CD4-positive, alpha-beta T cell treated with Interferon alpha-2 for 1 hour (primary cell): Measurements from ENCODE around the gene RGS7.
"Not testable (repeated sequence)": the region's sequence is repeated elsewhere in the genome, so short reads cannot be mapped to it uniquely, and the experiment has no call there.

Experiments used
- DNase-seq, 2 donors: peaks; one replicate each; pipeline ENCODE4 v3.0.0-alpha.2; 2020 to 2022

Gene RGS7

GRCh38 chr1:240813720-240814119 lies 543.3 kb downstream of the RGS7 start:
- DNase-seq, result no peak

GRCh38 chr1:240811256-240811655 lies 545.7 kb downstream of the RGS7 start:
- no peak for DNase-seq

- DNase-seq, result no peak
These were observed 548.6 kb downstream of the RGS7 start for GRCh38 chr1:240808381-240808780.

- no peak for DNase-seq
These were observed 550.7 kb downstream of the RGS7 start for GRCh38 chr1:240806200-240806745.

- no peak for DNase-seq
These were observed 552.5 kb downstream of the RGS7 start for GRCh38 chr1:240804475-240804874.

GRCh38 chr1:240803151-240803550 lies 553.9 kb downstream of the RGS7 start:
- DNase-seq, result no peak

GRCh38 chr1:240802271-240802670 lies 554.7 kb downstream of the RGS7 start:
- no peak for DNase-seq

- no peak for DNase-seq
These were observed 555.6 kb downstream of the RGS7 start for GRCh38 chr1:240801442-240801841.

- DNase-seq, result no peak
These were observed 556.7 kb downstream of the RGS7 start for GRCh38 chr1:240800291-240800690.

GRCh38 chr1:240797050-240797449 lies 560.0 kb downstream of the RGS7 start:
- DNase-seq, result no peak

- DNase-seq, result no peak
These were observed 562.8 kb downstream of the RGS7 start for GRCh38 chr1:240794046-240794843.

GRCh38 chr1:240792915-240793529 lies 564.0 kb downstream of the RGS7 start:
- DNase-seq, result no peak

GRCh38 chr1:240790856-240791255 lies 566.1 kb downstream of the RGS7 start:
- DNase-seq, result no peak

GRCh38 chr1:240786880-240787279 lies 570.1 kb downstream of the RGS7 start:
- DNase-seq, result no peak

- no peak for DNase-seq
These were observed 572.2 kb downstream of the RGS7 start for GRCh38 chr1:240784776-240785175.

GRCh38 chr1:240783728-240784137 lies 573.3 kb downstream of the RGS7 start:
- DNase-seq, result not testable (repeated sequence)

- no peak for DNase-seq
These were observed 580.8 kb downstream of the RGS7 start for GRCh38 chr1:240776237-240776636.

- DNase-seq, result no peak
These were observed 584.9 kb downstream of the RGS7 start for GRCh38 chr1:240772131-240772530.

- no peak for DNase-seq
These were observed 585.6 kb downstream of the RGS7 start for GRCh38 chr1:240771450-240771849.

GRCh38 chr1:240768979-240769378 lies 588.0 kb downstream of the RGS7 start:
- no peak for DNase-seq

- DNase-seq, result no peak
These were observed 590.2 kb downstream of the RGS7 start for GRCh38 chr1:240766831-240767230.

GRCh38 chr1:240765732-240766363 lies 591.2 kb downstream of the RGS7 start:
- no peak for DNase-seq

GRCh38 chr1:240763771-240764170 lies 593.2 kb downstream of the RGS7 start:
- no peak for DNase-seq

- not testable (repeated sequence) for DNase-seq
These were observed 593.9 kb downstream of the RGS7 start for GRCh38 chr1:240763095-240763494.
